GM21390 (cell line): ENCODE results near the gene DDX31.

Experiments used
- ATAC-seq: cut with Tn5 transposase; IDR thresholded peaks from one replicate; pipeline ENCODE4 v1.9.1; 2021; ENCODE audit not compliant: unreplicated experiment

Gene DDX31

GRCh38 chr9:132548751-132549640 lies 120.8 kb downstream of the DDX31 start:
- ATAC-seq: no peak

- no peak for ATAC-seq
These were observed 121.6 kb downstream of the DDX31 start for GRCh38 chr9:132547976-132548730.

- no peak for ATAC-seq
These were observed 122.3 kb downstream of the DDX31 start for GRCh38 chr9:132547436-132547835.

- no peak for ATAC-seq
These were observed 122.7 kb downstream of the DDX31 start for GRCh38 chr9:132547052-132547431.

DNA sequence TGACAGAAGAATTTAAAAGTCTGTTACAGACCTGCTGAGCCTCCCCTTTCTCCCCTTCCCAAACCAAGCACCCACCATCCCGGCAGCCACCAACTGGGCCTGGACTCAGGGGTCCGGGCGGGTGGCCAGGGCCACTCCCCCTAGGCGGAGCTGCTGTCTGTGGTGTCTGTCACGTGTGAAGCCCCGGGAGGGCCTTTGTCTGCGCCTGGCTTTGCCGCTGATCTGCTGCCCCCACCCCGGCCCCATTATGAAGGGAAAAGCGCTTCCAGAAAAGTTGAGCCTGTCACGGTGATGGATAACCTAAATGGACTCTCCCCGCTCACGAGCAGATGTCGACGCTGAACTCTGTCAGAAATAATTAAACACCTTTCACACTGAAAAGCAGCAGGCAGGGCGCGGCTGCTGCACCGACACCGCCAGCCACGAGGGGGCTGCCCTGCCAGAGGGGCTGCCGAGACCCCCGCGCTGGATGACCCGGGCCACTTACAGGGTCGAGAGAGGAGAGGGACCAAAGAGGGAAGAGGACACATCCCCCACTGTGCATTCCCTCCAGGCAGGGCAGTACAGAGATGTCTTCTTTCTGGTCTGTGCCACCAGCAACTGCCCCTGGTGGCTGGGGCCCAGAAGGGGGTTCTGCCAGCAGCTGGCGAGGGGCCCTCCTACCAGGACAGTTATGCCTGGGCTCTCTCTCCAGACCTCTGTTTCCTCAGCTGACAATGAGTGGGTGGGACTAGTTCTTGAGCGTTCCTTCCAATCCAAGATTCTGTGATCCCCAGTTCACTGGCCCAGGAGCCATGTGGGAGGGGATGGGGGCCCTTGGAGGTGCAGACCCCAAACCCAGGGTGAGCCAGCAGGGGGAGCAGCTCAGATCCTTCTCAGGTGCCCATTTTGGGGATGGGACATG lies 123.4 kb downstream of the DDX31 start:
- no peak for ATAC-seq

DNA sequence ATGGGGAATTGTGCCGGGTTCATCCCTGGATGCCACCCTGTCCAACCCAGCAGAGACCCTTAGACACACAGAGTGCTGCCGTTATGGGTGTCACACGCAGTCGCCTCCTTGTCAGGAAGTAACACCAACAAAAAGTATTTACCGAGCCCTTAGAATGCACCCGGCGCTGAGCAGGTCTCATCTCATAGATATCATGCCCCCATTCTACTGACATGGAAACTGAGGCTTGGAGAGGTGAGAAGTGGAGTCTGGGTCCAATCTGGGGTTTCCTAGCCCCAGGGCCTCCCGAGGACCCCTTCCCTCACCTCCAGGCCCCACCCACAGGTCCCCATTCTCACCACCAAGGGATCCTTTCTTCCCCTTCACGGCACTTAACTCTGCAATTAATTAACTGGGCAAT lies 124.2 kb downstream of the DDX31 start:
- ATAC-seq: no peak

DNA sequence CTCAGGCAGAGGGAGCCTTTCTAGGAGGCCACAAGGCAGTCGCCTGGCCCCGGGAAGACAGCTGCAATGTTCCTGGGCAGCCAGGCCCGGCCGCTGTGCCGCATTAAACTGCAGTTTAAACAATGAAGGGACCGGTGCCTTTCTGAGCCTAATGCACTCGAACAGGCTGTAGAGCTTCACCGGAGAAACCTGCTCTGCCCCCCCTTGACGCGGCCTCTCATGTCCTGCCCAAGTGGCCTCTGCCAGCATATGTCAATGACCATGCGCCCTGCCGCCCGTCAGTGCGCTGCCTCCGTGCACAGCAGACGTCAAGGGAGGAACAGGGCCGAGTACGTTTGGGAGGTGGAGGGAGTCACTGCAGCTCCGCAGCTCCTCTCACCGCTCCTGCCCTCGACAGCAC lies 125.8 kb downstream of the DDX31 start:
- ATAC-seq: no peak

DNA sequence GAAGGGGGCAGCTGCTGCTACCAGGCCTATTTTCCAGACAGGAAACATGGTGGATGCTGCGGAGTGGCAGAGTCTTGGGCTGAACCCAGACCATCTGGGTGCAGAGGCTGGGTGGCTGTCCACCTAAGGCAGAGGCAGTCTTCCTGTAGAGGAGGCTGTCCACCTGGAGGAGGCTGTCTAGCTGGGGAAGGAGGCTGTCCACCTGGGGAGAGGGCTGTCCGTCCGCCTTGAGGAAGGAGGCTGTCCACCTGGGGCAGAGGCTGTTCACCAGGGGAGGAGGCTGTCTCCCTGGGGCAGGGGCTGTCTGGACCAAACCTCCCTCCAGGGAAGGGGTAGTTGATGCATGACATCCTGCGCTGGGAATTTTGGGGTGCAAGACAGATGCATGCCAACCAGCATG lies 126.5 kb downstream of the DDX31 start:
- ATAC-seq: no peak
